ENCODE measurements around the gene CDH8.

DNA sequence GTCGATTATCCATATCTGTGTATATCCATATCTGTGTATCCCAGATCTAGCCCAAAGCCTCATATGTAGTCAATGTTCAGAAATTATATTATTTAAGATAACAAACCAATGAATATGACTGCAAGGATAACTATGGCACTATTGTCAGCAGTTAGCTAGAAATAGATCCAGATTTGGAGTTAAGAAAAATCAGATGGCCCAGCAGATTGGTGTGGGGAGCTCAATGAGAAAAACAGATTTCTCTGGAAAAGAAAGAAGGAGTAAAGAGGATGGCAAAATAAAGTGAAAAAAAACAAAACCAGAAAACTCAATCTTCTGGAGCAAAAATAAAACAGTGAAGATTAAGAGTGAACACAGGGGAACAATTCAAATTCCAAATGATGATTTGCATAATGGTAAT, 10.6 kb upstream of the CDH8 start:
- TF ChIP-seq, protein P1, sequence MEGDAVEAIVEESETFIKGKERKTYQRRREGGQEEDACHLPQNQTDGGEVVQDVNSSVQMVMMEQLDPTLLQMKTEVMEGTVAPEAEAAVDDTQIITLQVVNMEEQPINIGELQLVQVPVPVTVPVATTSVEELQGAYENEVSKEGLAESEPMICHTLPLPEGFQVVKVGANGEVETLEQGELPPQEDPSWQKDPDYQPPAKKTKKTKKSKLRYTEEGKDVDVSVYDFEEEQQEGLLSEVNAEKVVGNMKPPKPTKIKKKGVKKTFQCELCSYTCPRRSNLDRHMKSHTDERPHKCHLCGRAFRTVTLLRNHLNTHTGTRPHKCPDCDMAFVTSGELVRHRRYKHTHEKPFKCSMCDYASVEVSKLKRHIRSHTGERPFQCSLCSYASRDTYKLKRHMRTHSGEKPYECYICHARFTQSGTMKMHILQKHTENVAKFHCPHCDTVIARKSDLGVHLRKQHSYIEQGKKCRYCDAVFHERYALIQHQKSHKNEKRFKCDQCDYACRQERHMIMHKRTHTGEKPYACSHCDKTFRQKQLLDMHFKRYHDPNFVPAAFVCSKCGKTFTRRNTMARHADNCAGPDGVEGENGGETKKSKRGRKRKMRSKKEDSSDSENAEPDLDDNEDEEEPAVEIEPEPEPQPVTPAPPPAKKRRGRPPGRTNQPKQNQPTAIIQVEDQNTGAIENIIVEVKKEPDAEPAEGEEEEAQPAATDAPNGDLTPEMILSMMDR (conservative IDR thresholded peaks at IDR 0.05; ENCODE audit: low read length): no peak
- no peak for TF ChIP-seq EZH2phosphoT487 (IDR thresholded peaks at IDR 0.05; ENCODE audit: borderline replicate concordance, low read depth, low read length)
